A549 treated with ZK216348 at 1 μM for 4 hours (cell line): Measurements from ENCODE around the gene TMEM17. TPM values are rescaled to one million over a fixed set of nuclear protein-coding genes. Genes with fewer than 3 reads are reported as not detected.

Source experiments
- total RNA-seq: library from RNA; stranded (reverse); fragments of 200-300 nt; extraction: Qiagen RNA extraction; gene quantifications from 5 replicates; pipeline ENCODE4 v1.2.3, GENCODE V29; 2022; ENCODE audit warnings: low read depth

TMEM17 gene
- 3.9 to 6.1 TPM (median 5.4 TPM) in 5 replicates for total RNA-seq

GRCh38 chr2:62505750-62506420 lies at the start of gene TMEM17:
Gene TMEM17, minus strand, starts transcription at chr2:62506195. Its CDS starts 66 bp downstream, at chr2:62506129.

Other genes with a start within 250 kb of the TMEM17 start
- 46.2 to 58.3 TPM (median 48.8 TPM) in 5 replicates for gene EHBP1, start 199.5 kb upstream of the TMEM17 start, total RNA-seq